T-helper 2 cell treated with Interferon-gamma antibody and Interleukin-4, amounts not matched to agents 5 μg/mL and 100 μg/mL, for 36 hours (primary cell): Measurements from ENCODE around the gene HRH3.
A peak's percentile ranks its signal among the peaks of the same experiment; 100 is the strongest.

Experiments used
- DNase-seq: peaks from one replicate; pipeline ENCODE4 v3.0.0; 2021; ENCODE audit warnings: low spot score
- H3K27ac Mint-ChIP-seq: one replicate; pipeline ENCODE4 v1.8.0; 2021; ENCODE audit warnings: mild to moderate bottlenecking, mixed read lengths
- H3K27me3 Mint-ChIP-seq: one replicate; pipeline ENCODE4 v1.8.0; 2021; ENCODE audit warnings: low read depth, mixed read lengths
- H3K36me3 Mint-ChIP-seq: one replicate; pipeline ENCODE4 v1.8.0; 2021; ENCODE audit warnings: low read depth, mixed read lengths
- H3K4me1 Mint-ChIP-seq: one replicate; pipeline ENCODE4 v1.8.0; 2021; ENCODE audit warnings: low read depth, mixed read lengths
- H3K4me3 Mint-ChIP-seq: one replicate; pipeline ENCODE4 v1.8.0; 2022; ENCODE audit warnings: mild to moderate bottlenecking, moderate library complexity, mixed read lengths
- H3K9me3 Mint-ChIP-seq: one replicate; pipeline ENCODE4 v1.8.0; 2021; ENCODE audit warnings: mixed read lengths

Gene HRH3

DNA sequence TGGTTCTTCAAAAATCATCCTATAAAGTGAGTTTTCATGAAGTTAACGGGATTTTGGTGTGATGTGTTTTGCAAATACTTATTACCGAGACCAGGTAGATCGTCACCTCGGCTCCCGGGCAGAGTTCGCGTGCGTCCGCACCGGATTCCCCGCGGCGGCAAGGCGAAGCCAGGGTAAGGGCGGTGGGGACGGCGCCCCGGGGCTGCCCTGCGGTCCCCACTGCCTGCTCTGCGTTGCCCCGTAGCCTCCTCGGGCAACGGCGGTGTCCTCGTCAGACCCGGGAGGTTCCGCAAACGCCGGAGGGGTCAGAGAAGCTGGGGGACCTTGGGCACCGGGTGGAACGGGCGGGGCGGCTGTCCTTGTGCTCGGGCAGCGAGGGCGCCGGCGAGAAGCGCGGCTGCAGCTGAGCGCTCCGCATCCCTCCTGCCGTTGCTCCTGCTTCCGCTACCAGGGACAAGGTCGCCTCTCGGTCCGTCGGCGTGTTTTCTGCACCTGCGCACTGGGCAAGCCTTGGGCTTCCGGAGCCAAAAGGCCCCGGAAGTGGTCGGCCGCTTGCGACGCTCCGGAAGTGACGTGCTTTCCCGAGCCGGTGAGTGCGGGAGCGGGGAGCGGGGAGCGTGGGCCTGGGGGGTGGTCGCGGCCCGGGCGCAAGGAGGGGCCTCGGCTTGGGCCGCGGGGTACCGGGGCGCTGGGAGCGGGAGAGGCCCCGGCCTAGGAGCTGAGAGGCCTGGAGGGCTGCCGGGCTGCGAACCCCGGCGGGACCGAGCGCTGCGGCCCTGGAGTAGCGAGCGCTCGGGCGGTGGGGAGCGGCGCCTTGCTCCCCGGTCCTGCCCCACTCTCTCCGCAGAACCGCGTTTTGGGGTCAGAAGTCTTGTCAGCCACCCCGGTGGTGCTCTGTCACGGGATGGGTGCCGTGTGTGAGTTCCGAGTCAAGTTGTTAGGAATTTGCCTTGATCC is 37.3 kb downstream of the HRH3 start, which contains the start of gene MTG2:
Gene MTG2 (plus strand): TSS at position 560 of the 957 bp plus-strand sequence. CDS start 10,393 bp downstream, outside the sequence.
- Mint-ChIP-seq H3K9me3 (no peaks in the 10 kb centered on the region), H3K27ac (peak within 1 kb of the TSS; percentile 96), H3K4me1 (peaks cover 24% of the 10 kb centered on the region), H3K27me3 (no peaks in the 10 kb centered on the region), H3K4me3 (peak within 1 kb of the TSS; percentile 94), H3K36me3 (peaks cover 5% of the 10 kb centered on the region)
- DNase-seq, result peak; percentile 95

DNA sequence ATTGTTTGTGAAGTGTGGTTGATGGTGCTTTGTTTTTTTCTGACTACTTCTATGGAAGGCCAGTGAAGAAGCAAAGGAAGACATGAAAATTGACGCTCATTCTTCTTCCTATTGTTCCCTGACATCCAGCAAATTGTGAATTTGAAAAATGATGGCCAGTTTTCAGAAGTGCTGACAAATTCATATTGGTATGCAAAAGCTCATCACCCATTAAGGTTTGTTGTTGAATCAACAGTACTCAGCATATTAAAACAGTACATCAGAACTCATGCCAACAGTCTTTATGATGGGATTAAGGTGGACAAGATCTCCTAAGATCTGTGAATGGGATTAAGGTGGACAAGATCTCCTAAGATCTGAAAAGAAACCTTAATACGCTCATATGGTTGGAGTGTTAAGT is 38.3 kb downstream of the HRH3 start:
- H3K36me3 Mint-ChIP-seq, result peaks cover 5% of the 10 kb centered on the region
- peaks cover 16% of the 10 kb centered on the region for H3K4me1 Mint-ChIP-seq
- no peaks in the 10 kb centered on the region for H3K27me3 Mint-ChIP-seq
- H3K9me3 Mint-ChIP-seq, result no peaks in the 10 kb centered on the region
- H3K4me3 Mint-ChIP-seq, result peak overlapping the region; percentile 90
- H3K27ac Mint-ChIP-seq, result peak overlapping the region; percentile 96
- DNase-seq, result no peak

DNA sequence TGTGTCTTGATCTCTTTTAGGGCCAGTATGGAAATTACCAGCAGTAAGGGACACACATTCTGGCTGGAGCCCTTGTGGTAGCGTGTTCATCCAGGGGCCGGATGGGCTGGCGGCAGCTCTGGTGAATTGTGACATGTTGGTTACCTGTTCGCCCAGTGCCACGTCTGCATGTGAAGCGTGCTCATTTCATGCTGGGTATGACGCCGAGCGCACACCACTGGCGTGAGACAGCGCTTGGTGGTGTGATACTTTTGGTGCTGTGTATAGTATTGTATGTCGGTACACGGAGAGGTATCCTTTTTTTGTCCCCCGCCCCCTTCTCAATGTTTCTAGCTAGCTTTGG is 40.9 kb downstream of the HRH3 start:
- H3K27ac Mint-ChIP-seq, result no peak overlapping the region
- no peak for DNase-seq
- H3K4me1 Mint-ChIP-seq, result peaks cover 10% of the 10 kb centered on the region
- no peaks in the 10 kb centered on the region for H3K9me3 Mint-ChIP-seq
- H3K27me3 Mint-ChIP-seq, result no peaks in the 10 kb centered on the region
- H3K36me3 Mint-ChIP-seq, result peaks cover 9% of the 10 kb centered on the region
- H3K4me3 Mint-ChIP-seq, result no peak overlapping the region

DNA sequence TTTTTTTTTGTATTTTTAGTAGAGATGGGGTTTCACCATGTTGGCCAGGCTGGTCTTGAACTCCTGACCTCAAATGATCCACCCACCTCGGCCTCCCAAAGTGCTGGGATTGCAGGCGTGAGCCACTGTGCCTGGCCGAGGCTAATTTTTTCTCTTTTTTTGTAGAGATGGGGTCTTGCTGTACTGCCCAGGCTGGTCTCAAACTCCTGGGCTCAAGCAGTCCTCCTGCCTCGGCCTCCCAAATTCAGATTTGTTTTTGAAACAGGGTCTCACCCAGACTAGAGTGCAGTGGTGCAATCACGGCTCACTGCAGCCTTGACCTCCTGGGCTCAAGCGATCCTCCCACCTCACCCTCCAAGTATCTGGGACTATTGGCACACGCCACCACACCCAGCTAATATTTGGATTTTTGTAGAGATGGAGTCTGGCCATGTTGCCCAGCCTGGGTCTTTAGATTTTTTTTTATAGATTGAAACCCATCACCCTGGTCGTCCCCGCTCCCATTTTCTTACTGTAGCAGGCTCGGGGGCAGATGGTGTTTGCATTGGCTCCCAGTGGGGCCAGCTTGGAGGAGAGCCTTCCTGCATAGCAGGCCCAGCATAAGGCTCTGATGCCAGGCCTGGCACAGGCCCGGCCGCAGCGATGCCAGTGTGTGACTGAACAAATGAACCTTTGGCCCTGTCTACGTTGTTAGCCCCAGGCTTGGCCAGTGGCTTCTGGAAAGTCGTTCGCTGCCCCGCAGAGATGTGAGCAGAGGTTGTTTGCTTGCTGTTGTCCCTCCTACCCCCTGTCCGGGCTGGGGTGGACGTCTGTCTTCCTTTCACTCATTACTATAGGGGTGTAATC is 41.5 kb downstream of the HRH3 start:
- Mint-ChIP-seq H3K36me3 (peaks cover 11% of the 10 kb centered on the region), H3K9me3 (no peaks in the 10 kb centered on the region), H3K4me1 (peaks cover 6% of the 10 kb centered on the region), H3K27me3 (no peaks in the 10 kb centered on the region), H3K4me3 (no peak overlapping the region), H3K27ac (no peak overlapping the region)
- no peak for DNase-seq

DNA sequence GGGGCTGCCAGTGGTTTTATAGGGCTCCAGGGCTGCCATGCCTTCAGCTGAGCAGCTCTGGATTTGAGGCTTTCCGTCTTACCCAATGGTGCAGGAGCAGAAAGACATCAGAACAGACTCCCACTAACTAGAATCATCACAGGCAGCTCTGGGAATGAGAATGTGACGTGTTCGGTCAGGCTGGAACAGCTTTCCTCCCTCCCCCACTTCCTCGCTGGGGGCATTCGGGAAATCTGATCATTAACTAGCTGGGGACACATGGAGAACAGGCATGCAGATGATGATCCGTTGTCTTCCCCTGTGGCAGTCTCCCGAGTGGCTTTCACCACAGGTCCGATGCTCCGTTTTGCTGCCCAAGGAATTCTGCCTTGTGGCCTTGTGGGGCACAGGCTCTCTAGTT is 42.8 kb downstream of the HRH3 start:
- no peak for DNase-seq
- no peak overlapping the region for H3K4me3 Mint-ChIP-seq
- no peaks in the 10 kb centered on the region for H3K9me3 Mint-ChIP-seq
- no peak overlapping the region for H3K27ac Mint-ChIP-seq
- H3K4me1 Mint-ChIP-seq, result peaks cover 5% of the 10 kb centered on the region
- H3K27me3 Mint-ChIP-seq, result no peaks in the 10 kb centered on the region
- H3K36me3 Mint-ChIP-seq, result peaks cover 11% of the 10 kb centered on the region

DNA sequence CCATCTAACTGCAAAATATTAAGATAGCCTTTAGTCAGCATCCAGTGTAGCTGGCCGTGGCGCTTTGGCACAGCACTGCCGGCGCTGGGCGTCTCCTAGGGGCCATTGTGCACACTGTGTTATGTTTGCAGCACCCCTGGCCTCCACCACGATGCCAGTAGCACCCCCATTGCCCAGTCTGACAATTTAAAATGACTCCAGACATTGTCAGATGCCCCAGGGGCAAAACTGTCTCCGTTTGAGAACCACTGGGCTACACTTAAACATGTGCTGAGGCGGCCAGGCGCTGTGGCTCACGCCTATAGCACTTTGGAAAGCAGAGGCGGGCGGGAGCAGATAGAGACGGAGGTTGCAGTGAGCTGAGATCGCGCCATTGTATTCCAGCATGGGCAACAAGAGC is 43.2 kb downstream of the HRH3 start:
- Mint-ChIP-seq H3K27me3 (no peaks in the 10 kb centered on the region), H3K36me3 (peaks cover 11% of the 10 kb centered on the region), H3K9me3 (no peaks in the 10 kb centered on the region), H3K4me3 (no peak overlapping the region), H3K27ac (no peak overlapping the region), H3K4me1 (peaks cover 3% of the 10 kb centered on the region)
- no peak for DNase-seq

DNA sequence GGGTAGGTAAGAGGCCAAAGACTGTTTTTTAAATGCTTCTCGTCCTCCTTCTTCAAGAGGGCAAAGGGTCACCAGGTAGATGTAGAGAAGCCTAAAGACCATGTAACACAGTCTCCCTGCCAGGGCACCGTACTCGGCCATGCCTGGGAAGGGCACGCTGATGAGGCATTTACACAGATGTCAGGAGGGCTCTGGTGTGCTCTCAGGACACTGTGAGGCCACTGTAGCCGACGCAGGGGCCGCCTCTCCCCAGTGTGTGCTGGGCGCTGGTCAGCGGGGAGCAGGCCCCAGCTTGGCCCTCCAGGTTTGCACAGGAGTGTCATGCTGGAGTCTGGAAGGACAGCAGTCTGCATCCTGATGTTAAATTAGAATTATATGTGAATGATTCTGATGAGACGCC is 44.4 kb downstream of the HRH3 start:
- no peak for DNase-seq
- H3K4me1 Mint-ChIP-seq, result no peaks in the 10 kb centered on the region
- H3K27ac Mint-ChIP-seq, result no peak overlapping the region
- H3K9me3 Mint-ChIP-seq, result no peaks in the 10 kb centered on the region
- H3K36me3 Mint-ChIP-seq, result peaks cover 11% of the 10 kb centered on the region
- no peak overlapping the region for H3K4me3 Mint-ChIP-seq
- H3K27me3 Mint-ChIP-seq, result no peaks in the 10 kb centered on the region

DNA sequence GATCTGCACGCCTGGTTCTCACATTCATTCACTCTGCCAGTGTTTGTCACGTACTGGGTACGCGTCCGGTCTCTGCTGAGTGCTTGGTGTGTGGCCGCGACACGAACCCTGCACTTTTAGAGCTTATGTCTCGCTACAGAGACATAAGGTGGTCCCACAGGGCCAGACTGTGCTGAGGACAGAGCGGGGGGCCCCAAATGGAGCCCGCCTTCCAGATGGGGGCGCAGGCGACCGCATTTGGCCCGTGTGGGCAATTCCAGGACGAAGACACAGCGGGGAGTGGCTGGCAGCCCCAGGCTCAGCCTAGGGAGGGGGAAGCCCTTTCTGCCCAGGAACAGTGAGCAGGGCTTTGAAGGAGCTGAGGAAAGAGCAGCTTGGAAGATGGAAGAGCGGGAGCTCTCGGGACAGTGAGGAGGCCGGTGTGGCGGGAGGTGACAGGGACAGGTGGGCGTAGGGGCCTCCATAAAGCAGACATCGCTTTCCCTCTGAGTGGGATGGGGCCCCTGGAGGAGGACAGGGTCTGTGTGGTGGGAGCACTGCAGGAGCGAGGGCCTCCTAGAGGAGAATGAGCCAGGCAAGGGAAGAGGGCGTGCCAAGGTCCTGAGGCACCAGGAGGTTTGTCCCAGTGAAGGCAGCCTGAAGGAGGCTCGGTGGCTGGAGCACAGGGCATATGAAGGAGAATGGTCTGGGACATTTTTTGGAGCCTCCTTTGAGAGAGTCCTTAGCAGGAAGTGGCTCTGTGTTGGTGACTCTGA is 45.0 kb downstream of the HRH3 start:
- H3K9me3 Mint-ChIP-seq, result no peaks in the 10 kb centered on the region
- H3K36me3 Mint-ChIP-seq, result peaks cover 11% of the 10 kb centered on the region
- no peak overlapping the region for H3K4me3 Mint-ChIP-seq
- peak overlapping the region; percentile 24 for H3K27ac Mint-ChIP-seq
- H3K4me1 Mint-ChIP-seq, result no peaks in the 10 kb centered on the region
- no peak for DNase-seq
- H3K27me3 Mint-ChIP-seq, result no peaks in the 10 kb centered on the region

DNA sequence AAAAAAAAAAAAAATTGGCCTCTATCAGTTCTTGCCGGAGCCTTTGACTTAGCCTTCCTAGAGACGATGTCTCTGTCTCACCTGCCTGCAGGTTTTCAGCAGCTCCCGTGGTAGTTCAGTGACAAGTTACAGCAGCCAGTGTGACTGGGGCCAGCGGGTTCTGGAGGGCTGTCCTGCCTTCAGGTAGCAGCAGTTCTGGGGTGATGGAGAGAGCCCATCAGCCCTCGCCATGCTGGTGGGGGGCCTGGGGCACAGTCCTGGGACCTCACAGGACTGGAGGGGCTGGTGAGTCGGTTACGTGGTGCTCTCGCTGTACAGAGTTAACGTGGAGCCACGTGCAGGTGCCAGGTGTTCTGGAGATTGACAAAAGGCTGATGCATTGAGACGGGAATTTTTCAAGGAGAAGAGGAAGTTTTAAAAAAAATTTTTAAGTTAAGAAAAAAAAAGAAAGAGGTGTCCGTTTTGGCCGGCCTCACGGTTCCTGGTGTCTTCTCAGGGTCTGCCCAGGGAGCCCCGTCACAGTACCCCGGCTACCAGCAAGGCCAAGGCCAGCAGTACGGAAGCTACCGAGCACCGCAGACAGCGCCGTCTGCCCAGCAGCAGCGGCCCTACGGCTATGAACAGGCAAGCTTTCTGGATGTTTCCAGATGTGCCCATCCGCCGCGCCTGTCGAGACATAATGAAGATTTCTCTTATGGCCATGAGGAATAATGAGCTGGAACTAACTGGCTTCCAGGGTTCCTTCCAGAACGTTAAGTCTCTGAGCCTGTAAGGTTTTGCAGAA is 45.9 kb downstream of the HRH3 start:
- Mint-ChIP-seq H3K27me3 (no peaks in the 10 kb centered on the region), H3K4me3 (no peak overlapping the region), H3K27ac (no peak overlapping the region), H3K9me3 (no peaks in the 10 kb centered on the region), H3K36me3 (peaks cover 17% of the 10 kb centered on the region), H3K4me1 (no peaks in the 10 kb centered on the region)
- no peak for DNase-seq

DNA sequence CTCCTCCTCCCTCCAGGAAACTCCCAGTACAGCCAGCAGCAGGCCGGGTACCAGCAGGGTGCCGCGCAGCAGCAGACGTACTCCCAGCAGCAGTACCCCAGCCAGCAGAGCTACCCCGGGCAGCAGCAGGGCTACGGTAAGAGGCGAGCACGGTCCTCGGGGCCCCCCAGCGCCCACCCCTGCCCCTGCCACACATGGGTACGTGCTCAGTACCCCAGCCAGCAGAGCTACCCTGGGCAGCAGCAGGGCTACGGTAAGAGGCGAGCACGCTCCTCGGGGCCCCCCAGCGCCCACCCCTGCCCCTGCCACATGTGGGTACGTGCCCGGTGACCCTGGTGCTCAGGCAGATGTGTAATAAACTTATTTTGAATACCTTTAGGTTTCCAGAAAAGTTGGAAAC is 47.4 kb downstream of the HRH3 start:
- Mint-ChIP-seq H3K4me3 (no peak overlapping the region), H3K4me1 (no peaks in the 10 kb centered on the region), H3K27me3 (no peaks in the 10 kb centered on the region), H3K27ac (no peak overlapping the region), H3K9me3 (no peaks in the 10 kb centered on the region), H3K36me3 (peaks cover 13% of the 10 kb centered on the region)
- DNase-seq, result no peak

DNA sequence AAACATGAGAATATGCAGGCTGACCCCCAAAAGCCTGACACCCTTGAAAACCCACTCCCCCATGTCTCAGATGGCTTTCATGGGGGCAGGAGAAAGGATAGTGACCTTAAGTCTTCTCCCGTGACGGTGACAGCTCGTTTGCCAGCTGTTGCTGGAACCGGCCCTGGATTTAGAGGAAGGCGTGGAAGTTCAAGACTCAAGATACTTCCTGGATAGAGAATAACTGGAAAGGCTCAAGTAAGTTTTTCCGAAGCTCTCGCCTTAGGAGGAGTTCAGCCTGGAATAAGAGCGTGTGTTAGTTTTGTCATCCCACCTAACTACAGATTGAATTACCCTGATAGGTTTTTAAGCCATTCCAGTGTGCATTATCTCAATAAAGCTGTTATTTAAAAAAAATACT is 48.8 kb downstream of the HRH3 start:
- H3K27ac Mint-ChIP-seq, result no peak overlapping the region

DNA sequence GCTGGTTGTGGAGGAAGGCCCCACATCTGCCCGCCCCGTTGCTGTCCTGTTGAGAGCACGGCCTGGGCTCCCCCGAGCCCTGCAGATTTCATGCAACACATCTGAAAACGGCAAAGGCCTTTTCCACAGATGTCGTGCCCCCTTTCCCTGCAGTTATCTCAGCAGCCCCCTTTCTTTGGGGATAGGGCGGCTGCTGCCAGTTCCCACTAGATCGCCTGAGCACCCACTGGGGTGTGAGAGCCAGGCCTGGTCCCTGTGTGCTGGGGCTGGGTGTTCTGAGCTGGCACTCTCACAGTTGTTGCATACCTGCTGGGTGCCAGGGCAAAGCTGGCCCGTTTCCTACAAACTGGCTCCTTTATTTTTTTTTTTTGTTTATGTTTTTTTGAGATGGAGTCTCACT is 49.5 kb downstream of the HRH3 start:
- Mint-ChIP-seq H3K27me3 (no peaks in the 10 kb centered on the region), H3K9me3 (no peaks in the 10 kb centered on the region)
- no peak for DNase-seq

More for the DNA sequence above, 48.8 kb downstream of the HRH3 start:
- Mint-ChIP-seq H3K4me3 (no peak overlapping the region), H3K36me3 (peaks cover 13% of the 10 kb centered on the region), H3K4me1 (no peaks in the 10 kb centered on the region), H3K27me3 (no peaks in the 10 kb centered on the region), H3K9me3 (no peaks in the 10 kb centered on the region)
- no peak for DNase-seq

DNA sequence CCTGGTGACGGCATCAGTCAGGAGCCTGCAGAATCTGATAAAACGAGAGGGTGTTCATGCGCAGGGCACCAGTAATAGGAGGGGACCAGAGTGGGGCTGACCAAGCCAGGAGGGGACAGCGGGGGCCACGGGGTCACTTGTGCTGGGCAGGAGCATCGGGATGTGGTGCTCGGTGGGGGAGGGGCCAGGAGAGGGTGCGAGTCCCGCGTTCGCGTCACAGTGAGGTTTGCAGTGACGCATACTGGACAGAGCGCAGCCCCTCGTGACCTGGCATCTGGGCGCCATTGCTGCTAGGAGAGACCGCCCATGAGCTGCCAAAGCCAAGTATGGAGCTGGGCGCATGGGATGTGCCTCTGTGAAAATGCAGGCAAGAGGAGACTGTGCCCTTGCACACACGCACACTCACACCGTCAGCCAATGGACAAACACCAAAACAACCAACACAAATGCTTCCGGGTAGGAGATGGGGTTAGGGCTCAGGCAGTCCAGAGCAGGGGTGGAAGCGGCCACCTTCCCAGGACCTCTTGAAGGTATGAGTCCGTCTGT is 51.1 kb downstream of the HRH3 start:
- peaks cover 15% of the 10 kb centered on the region for H3K36me3 Mint-ChIP-seq
- H3K4me1 Mint-ChIP-seq, result no peaks in the 10 kb centered on the region
- H3K4me3 Mint-ChIP-seq, result no peak overlapping the region
- no peaks in the 10 kb centered on the region for H3K9me3 Mint-ChIP-seq
- no peak overlapping the region for H3K27ac Mint-ChIP-seq
- no peaks in the 10 kb centered on the region for H3K27me3 Mint-ChIP-seq
- no peak for DNase-seq

More for the DNA sequence above, 49.5 kb downstream of the HRH3 start:
- no peak overlapping the region for H3K4me3 Mint-ChIP-seq
- H3K36me3 Mint-ChIP-seq, result peaks cover 13% of the 10 kb centered on the region
- no peak overlapping the region for H3K27ac Mint-ChIP-seq
- H3K4me1 Mint-ChIP-seq, result no peaks in the 10 kb centered on the region
